ENCODE results near the gene EIF2D.
A peak's percentile ranks its signal among the peaks of the same experiment; 100 is the strongest.
"Not testable (repeated sequence)": the region's sequence is repeated elsewhere in the genome, so short reads cannot be mapped to it uniquely, and the experiment has no call there.

The EIF2D gene

DNA sequence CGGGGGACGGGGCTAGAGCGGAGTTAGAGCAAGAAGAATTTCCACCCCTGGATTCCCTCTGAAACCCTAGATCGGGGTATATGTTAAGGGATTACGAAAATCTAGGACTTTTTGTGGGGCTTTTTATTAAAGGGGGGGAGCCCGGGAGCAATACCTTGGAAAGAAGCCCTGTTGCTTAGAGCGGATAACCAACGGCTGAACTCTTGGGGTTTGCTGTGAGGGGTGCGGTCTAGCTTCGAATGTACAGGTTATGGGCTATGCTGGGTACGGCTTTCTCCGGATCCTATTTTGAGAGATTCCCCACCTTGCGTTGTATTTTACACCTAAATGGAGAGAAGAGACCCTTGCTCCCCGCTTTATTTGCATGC is 23.7 kb upstream of the EIF2D start:
- DNase-seq (ENCODE audit: low read depth in 2 of 3, low spot score in 1 of 3) = no peak

DNA sequence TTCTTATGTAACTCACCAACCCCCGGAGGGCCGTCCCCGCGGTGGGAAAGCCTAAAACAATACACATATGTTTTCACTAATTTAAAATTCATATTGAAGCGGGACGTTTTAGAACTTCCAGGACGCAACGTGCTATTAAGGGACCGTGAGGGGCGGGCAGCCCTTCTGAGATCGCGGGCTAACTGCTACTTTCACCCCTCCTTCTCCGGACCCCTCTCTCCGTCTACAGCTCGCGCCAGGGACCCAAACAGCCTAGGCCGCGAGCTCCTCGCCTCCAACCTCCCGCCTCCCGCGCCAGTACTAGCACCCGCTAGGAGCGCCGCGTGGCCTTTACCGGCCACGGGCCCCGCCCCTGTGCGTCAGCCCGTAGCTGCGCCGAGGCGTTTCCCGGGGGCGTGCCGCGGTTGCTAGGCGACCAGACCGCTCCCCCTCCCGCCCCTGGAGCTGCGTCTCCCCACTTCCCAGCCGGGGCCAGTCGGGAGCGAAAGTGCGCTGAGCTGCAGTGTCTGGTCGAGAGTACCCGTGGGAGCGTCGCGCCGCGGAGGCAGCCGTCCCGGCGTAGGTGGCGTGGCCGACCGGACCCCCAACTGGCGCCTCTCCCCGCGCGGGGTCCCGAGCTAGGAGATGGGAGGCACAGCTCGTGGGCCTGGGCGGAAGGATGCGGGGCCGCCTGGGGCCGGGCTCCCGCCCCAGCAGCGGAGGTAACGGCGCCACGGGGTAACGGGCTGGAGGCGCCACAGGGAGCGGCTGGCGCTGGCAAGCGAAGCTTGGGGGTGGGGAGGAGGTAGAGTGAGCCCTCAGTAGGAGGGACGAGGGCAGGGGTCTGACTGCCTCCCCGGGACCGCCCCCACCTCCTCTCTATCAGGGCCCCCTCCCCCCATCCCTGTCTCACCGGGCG is 23.1 kb upstream of the EIF2D start, which contains the start of gene DYRK3:
Gene DYRK3 (plus strand): TSS at position 457 of the 898 bp plus-strand sequence. CDS start 168 bp downstream, at position 625.
- DNase-seq (ENCODE audit: low read depth in 2 of 3, low spot score in 1 of 3) = peak; percentile 90 to 96 (median 91)

DNA sequence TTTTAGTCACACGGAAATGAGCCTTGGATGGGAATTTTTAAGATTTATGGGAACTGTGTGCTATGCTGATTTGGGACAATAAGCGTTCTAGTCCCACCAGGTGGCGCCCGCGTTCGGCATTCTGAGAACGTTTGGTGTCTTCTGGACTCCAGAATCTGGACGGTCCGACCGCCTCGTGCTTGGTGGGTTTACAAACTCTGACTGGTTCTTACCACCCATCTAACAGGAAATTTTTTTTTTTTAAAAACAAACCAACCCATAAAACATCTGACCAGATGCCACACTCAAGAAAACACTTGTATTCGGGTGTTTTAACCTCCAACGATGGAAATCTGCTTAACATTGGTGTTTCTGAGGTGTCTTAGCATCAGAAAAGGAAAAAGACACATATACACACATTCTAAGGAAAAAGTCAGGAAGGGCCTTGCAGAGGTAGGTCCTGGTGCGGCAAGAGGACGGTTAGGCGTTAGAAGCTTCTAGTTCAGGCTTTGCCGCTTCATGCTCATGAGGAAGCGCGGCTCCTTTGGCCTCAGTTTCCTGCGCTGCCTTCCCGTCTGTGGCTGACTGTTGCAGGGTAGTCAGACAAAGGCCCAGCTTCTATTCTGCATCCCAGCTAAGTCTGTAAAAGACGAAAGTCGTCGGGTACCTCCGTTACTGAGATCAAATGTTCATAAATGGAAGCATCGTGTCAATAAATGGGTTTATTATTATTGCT is 22.3 kb upstream of the EIF2D start:
- DNase-seq (ENCODE audit: low read depth in 2 of 3, low spot score in 1 of 3) = peak; percentile 42 to 78 (median 75)

DNA sequence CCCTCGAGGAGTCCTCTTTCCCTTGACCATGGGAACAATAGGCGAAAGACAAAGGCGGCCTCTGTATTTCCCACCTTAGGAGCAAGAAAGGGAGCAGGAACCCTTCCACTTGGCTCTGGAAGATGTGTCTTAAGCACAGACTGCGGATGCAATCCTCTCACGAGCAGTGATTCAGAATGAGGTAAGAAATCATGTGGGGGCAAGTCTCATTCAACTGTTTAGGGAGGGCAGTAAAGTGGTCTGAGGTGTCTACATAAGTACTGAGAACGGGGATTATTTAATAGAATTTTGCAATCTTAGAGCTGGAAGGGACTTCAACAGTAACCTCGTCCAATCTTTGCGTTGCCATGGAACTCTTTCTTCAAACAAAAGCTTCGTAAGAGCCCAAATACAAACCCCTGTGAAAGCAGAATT is 21.4 kb upstream of the EIF2D start:
- no peak for DNase-seq (ENCODE audit: low read depth in 2 of 3, low spot score in 1 of 3)

DNA sequence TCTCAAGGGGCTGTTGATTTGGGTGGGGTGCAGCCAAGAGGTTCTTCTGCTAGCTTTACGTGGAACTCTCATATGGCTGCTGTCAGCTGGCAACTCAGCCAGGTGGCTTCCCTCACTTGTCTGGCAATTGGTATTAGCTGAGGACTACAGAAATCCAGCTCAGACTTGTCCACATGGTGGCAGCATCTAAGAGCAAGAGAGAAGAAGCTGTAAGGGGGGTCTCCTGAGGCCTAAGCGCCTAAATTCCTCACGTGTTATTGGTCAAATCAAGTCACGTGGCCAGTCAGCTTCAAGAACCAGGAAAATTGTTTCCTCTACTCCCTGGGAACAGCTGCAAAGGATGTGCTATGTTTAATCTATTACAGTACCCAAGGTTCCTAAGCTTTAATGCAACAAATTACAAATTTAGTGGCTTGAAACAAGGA is 18.8 kb upstream of the EIF2D start:
- peak in 1 of 3 donors; percentile 21 for DNase-seq (ENCODE audit: low read depth in 2 of 3, low spot score in 1 of 3)

DNA sequence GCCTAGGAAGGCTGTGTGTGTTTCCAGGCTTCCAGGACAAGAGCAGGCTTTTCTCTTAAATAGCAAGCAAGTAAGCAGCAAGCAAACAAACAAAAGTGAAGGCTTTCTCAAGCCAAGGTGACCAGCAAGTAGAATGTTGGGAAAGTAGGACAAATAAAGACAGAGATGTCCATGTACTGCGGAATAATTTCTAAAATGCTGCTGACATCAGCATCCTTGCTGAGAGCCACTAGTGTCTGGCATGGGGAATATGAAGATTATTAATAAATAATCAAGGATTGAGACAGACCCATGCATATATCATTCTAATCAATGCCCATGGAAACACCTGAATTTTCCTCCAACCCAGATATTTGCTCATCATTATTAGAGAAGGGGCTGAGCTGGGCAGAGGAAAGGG is 16.7 kb upstream of the EIF2D start:
- no peak for DNase-seq (ENCODE audit: low read depth in 2 of 3, low spot score in 1 of 3)

DNA sequence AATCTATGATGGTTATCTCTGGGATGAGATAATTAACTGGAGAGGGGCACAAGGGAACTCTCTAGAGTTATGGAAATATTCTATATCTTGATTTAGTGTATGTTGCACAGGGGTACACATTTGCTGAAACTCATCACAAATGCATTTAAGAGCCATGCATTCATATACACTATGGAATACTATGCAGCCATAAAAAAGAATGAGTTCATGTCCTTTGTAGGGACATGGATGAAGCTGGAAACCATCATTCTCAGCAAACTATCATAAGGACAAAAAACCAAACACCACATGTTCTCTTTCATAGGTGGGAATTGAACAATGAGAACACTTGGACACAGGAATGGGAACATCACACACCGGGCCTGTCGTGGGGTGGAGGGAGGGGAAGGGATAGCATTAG is 14.1 kb upstream of the EIF2D start:
- DNase-seq (ENCODE audit: low read depth in 2 of 3, low spot score in 1 of 3) = not testable (repeated sequence)

DNA sequence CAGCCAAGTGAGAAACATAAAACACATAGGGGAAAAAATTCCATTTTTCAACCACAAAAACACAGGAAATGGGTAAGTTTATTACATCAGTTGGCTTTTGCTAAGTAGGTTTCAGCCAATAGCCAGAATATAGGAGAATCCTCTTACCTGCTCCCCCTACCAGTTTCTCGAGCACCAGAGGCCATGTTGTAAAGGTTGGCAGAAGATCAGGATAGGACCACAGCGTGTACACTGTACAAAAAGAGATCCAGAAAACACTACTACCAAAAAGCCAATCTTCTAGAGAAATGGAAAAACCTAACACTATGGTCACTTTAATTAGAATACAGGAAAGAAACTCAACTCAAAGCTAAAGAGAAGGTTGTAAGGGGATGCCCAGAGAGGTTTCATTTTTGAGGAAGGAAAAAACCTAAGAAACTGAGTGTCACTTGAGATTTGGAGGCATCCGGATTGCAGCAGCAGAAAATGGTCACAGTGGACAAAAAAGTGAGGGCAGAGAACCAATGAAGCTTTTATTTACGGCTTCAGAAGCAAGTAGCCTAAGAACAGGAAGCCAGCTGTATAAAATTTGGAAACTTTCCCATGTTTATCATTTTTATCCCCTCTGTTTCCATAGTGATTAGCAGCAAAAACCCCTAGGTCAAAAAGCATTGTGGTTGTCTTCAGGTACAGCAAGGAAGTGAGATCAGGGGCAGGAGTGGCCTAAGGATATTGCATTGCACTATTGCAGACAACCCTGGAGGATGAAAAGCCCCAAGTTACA is 2.9 kb downstream of the EIF2D start:
- no peak for DNase-seq (ENCODE audit: low read depth in 2 of 3, low spot score in 1 of 3)

DNA sequence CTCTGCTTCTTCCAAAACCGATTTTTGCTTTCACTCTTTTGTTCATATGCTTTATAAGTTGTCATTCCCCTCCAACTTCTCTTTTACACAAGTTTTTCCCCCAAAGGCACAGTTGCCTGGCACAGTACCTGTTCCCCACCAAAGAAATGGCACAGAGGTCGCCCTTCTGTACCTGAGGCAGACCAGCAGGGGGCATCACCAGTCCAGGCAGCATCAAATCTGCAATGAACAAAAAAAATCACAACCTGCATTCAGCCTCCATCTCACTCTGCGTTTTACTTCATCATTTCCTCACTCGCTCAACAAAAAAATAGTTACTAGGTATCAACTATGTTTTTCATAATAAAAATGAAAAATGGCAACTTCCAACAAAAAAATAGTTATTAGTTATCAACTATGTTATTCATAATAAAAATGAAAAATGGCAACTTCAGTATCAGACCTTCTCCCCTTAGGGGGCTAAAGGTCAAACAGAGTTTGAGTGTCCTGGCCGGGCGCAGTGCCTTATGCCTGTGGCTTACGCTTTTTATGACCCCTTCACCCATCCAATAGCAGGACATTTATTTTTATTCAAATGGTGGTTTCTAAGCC is 4.1 kb downstream of the EIF2D start:
- peak; percentile 36 to 64 (median 55) for DNase-seq (ENCODE audit: low read depth in 2 of 3, low spot score in 1 of 3)

DNA sequence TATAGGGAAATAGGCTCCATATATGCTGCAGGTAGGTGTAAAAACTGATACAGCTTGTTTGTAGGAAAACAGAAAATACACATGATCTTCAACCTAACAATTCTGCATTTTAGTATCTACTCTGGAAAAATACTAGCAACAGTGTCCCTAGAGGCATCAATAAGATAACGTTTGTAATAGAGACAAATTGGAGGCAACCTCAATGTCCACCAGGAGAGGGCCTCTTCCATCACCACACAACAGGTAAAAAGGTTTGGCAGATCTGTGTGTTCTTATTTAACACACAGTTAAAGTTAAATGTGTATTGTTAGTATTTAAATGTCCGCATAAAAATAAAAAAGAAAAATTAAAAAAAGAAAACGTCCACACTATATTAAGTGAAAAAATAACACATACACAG is 5.4 kb downstream of the EIF2D start:
- DNase-seq (ENCODE audit: low read depth in 2 of 3, low spot score in 1 of 3) = no peak

DNA sequence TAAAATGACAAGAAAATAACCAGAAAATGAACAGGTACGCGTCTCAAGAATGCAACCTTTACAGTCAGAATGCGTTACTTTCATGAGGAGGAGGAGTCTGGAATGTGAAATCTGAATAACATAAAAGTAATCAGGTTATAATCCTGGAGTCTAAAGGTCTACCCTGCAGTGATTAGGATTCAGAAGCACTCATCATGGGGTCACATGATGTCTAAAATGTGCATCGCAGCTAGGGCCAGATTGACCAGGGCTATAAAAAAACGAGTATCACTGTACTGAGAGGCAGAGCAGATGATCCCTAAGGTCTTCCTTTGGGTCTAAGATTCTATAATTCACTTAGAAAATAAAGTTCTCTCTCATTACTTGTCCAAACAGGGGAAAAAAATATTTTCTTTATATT is 7.4 kb downstream of the EIF2D start:
- no peak for DNase-seq (ENCODE audit: low read depth in 2 of 3, low spot score in 1 of 3)

DNA sequence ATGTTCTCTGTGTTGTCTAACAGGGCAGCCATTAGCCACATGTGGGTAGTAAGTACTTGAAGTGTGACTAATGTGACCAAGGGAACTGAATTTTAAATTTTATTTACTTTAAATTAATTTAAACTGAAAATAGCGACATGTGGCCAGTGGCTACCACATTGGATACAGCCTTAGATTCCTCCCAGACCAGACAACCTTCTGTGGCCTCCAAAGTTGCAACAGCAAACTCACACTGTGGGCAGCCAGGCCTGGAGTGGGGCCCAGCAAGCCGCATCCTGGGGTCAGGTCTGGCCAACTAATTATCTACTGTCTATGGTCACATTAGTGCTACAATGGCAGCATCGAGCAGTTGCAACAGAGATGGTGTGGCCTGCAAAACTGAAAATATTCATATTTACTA is 11.7 kb downstream of the EIF2D start:
- no peak for DNase-seq (ENCODE audit: low read depth in 2 of 3, low spot score in 1 of 3)

DNA sequence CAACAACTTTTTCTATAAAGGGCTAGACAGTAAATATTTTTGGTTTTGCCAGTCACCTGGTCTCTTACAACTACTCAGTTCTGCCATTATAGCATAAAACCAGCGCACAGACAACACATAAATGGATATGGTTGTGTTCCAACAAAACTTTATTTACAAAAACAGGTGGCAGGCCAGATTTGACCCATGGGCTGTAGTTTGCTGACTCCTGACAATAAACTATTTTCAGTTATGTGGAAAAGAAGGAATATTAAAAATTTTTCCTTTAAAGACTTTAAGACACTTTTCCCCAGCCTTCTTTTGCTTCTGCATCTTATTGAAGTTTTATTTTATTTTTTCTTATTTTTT is 16.0 kb downstream of the EIF2D start:
- no peak for DNase-seq (ENCODE audit: low read depth in 2 of 3, low spot score in 1 of 3)

DNA sequence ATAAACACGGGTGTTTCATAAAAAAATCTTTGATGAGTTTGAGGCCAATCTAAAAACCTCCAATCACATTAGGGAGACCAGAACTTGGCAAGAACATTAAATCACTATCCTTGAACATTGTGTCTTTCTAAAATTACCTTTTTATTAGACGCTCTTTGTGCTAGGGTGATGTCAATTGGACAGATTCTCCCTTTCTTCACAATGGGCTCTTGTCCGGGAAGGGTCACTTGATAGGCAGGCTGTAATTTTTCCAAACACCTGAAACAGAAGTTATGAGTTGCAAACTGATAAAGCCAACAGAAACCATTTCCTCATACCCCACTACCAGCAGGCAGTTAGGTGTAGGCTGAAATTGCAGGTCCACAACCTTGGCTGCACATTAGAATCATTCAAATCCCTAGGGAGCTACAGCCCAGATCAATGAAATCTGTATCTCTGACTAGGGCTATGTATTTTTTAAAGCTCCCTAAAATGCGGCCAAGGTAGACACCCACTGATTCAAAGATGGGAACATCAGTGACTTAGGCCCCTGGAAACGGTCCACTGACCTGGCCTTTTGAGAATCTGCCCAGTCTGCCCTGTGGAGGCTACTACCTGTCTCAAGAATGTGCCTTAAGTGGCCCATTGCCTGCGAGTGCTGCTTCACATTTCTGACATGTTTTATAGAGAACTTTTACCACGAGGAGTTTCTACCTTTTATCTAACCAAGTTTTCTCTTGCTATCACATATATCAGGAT is 16.5 kb downstream of the EIF2D start:
- no peak for DNase-seq (ENCODE audit: low read depth in 2 of 3, low spot score in 1 of 3)

DNA sequence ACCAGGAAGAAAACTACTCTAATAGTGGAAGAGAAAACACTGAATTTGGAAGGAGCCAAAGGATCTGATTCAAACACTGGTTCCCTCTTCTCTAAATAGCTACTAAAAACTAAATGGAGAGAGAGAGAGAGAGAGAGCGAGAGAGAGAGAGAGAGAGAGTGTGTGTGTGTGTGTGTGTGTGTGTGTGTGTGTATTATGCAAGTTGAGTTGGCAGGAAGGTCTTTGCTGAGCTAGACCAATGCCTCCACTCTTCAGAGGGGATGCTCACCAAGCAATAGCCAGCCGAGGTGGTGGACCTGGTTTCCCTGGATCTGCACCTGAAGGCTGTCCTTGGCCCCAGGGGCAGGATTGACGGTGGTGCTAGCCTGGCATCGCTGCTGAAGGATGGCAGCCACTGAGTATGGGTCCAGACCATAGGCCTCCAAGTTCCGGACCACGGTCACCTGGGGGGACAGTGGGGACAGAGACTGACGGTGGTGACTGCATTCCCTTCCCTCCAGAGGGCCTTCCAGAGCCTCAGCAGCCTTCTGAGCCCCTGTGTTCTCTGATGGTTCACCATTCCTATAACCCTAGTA is 18.8 kb downstream of the EIF2D start:
- no peak for DNase-seq (ENCODE audit: low read depth in 2 of 3, low spot score in 1 of 3)

DNA sequence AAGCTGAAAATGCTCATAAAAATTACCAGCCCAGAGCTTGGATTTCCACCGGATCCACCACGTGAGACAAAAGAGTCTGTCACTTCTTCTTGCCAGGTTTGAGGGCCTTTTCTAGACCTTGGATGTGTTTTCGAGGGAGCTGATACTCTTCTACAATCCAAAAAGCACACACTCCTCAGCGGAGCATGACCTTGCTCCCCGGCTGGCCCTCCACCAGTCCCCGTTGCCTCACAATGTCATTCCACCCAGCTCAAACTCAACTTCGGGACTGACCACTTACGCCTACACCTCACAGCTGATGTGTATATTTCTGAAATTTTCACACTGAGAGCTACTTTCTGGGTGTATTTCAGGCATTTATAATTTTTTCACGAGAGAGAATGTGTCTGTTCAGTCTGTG is 20.6 kb downstream of the EIF2D start:
- DNase-seq (ENCODE audit: low read depth in 2 of 3, low spot score in 1 of 3) = no peak

DNA sequence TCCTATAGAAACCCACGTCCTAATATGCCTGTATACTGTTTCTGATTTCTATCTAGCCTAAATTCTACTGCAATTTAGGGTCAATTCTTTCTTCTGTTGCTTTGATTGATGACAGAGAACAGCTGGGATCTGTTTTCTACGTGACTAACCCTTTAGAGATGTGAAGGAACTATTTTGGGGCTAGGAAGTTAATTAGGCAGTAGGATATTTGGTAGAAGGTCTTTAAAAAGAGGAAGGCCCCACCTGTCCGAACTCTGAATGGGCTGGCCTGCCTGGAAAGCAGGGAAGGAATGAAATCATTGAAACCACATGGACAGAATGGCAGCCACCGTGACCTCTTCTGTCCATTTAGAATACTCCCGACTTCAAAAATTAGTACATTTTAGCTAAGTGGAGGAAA is 21.0 kb downstream of the EIF2D start:
- no peak for DNase-seq (ENCODE audit: low read depth in 2 of 3, low spot score in 1 of 3)

DNA sequence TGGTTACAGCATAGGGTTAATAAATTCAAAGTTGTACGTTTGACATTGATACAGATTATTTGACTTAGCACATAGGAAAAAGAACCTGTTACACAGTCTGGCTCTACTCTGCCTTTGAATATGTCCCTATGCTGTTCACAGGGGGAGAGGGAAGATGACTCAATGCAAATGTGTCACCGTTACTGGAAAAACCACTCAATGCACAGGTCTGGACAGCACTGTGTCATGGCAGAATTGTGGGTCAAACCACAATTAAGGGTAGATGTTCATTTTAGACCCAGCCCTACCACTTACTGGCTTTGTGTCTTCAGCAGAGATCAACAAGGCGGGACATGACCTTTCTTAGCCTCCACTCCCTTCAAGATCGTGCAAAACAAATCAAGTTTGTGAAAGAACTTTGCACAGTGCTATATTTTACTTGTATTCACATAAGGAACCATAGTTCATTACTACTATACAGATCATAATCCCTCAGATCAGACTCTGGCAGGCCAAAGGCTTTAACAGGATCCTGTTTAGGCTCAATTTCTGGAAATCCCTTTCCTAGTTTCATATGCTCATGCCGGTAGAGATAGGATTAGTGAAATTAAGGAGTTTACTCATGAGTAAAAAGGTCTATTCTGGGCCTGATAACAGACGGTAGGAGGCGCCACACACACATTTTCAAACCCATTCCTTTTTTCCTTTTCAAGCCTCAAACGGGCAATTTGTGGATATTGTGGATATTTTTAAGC is 22.1 kb downstream of the EIF2D start:
- DNase-seq (ENCODE audit: low read depth in 2 of 3, low spot score in 1 of 3) = peak; percentile 45 to 73 (median 67)

DNA sequence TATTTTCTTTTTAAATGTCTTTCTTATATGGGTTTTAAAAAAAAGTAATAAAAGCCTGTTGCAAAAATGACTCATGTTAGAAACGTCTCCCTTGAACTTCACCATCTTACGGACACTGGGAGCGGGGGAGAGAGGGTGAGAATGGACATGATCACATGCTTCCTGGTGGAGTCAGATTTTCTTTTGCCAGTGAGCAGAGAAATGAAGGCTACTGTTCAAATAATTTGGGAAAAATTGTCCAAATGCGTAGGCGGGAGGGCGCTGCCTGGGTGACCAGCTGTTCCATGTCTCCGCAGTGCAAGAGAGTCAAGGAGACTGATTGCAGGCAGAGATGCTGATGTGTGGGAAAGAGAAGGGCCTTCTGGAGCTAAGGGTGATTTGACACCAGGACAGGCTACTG is 23.1 kb downstream of the EIF2D start:
- no peak for DNase-seq (ENCODE audit: low read depth in 2 of 3, low spot score in 1 of 3)

DNA sequence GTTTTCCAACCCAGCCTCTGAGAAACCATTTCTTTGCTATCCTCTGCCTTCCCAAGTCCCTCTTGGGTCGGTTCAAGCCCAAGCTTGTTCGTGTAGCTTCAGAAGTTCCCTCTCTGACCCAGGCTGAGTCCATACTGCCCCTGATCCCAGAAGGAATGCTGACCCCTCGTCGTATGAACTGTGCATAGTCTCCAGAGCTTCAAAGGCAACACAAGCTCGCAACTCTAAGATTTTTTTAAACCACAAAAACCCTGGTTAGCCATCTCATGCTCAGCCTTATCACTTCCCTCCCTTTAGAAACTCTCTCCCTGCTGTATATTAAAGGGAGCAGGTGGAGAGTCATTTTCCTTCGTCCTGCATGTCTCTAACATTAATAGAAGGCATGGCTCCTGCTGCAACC is 23.8 kb downstream of the EIF2D start:
- DNase-seq (ENCODE audit: low read depth in 2 of 3, low spot score in 1 of 3) = no peak
